K562 (cell line): Measurements from ENCODE around the gene ADD3. TPM values are rescaled to one million over a fixed set of nuclear protein-coding genes. Genes with fewer than 3 reads are reported as not detected.
A peak's percentile ranks its signal among the peaks of the same experiment; 100 is the strongest.

Source experiments
- GTF2E2 ChIP-seq: fragments of 200-800 bp; sonication (Bioruptor generic); IDR thresholded peaks from 2 replicates; pipeline ENCODE4 v1.6.1; 2016; ENCODE audit warnings: missing genetic modification characterization, missing compliant biosample characterization
- MGA ChIP-seq: fragments of 450-650 bp; IDR thresholded peaks from 2 replicates; pipeline ENCODE4 v1.6.1; 2016; ENCODE audit warnings: mild to moderate bottlenecking, moderate library complexity
- REST ChIP-seq, 2 experiments: fragments of 450-650 bp; formaldehyde crosslinking in 1 of 2; IDR thresholded peaks; 2 replicates each; pipeline versions ENCODE4 v1.4.0 to v1.6.1; 2014 to 2020; ENCODE audit warnings: mild to moderate bottlenecking in 2 of 2, borderline replicate concordance in 1 of 2, low read depth in 1 of 2
- SMARCA4 ChIP-seq: fragments of 450-650 bp; IDR thresholded peaks from 2 replicates; pipeline ENCODE4 v1.6.1; 2016
- TOE1 ChIP-seq, 2 experiments: fragments of 450-650 bp in 1 of 2; sonication (generic) in 1 of 2; formaldehyde crosslinking in 1 of 2; IDR thresholded peaks; 2 replicates each; pipeline versions ENCODE4 v1.7.1 to v1.8.0; 2016 to 2022; ENCODE audit warnings: borderline replicate concordance in 2 of 2, mild to moderate bottlenecking in 2 of 2, antibody characterized with exemption in 1 of 2, inconsistent platforms in 1 of 2, low read depth in 1 of 2, missing genetic modification reagents in 1 of 2, moderate library complexity in 1 of 2
- polyA plus RNA-seq, 8 experiments: library from polyadenylated mRNA; depleted of rRNA in 4 of 8; stranded (reverse) in 5 of 8; unstranded in 3 of 8; fragments of >200 nt; fragmentation: Nextera tagmentation in 2 of 8; fragmentation: Illumina TruSeq in 1 of 8; extraction: Ambion mirVana in 2 of 8; extraction: Trizol in 1 of 8; gene quantifications; 2 replicates each; pipeline versions ENCODE4 v1.2.1 to v1.2.3, GENCODE V29; 2011 to 2014; ENCODE audit warnings: inconsistent platforms in 1 of 8, missing spikeins in 1 of 8
- total RNA-seq, 7 experiments: library from RNA; depleted of rRNA in 6 of 7; stranded (reverse); fragments of >200 nt in 6 of 7; fragmentation: Illumina TruSeq in 2 of 7; extraction: Trizol in 2 of 7; gene quantifications; 2 replicates each; pipeline versions ENCODE4 v1.2.1 to v1.2.3, GENCODE V29; 2011 to 2021; ENCODE audit warnings: low replicate concordance in 1 of 7

ADD3 gene
- total and polyA plus RNA-seq, 9 of the 15 experiments (the other 6 are each of a cell fraction or from before 2014, with no cell fraction given): 13.2 to 125 (median 31.7) TPM

GRCh38 chr10:110007161-110007700 lies 553 bp upstream of the ADD3 start (continued):
- peak; percentile 34 for TF ChIP-seq REST (IDR thresholded peaks at IDR 0.05; ENCODE audit: borderline replicate concordance)
- no peak; the same call in 1 of the 2 replicates for TF ChIP-seq REST (CRISPR knock-in tag; IDR thresholded peaks at IDR 0.05; ENCODE audit: low read depth)
- TF ChIP-seq SMARCA4: peak; percentile 13; the same call in 1 of the 2 replicates
- 0 out of 2 replicates have a peak, but pooled peaks have one; percentile 21 for TF ChIP-seq GTF2E2
- peak; percentile 64 for TF ChIP-seq MGA
- TF ChIP-seq TOE1 (IDR thresholded peaks at IDR 0.05; ENCODE audit: borderline replicate concordance): no peak
- TF ChIP-seq TOE1 (CRISPR knock-in tag; IDR thresholded peaks at IDR 0.05; ENCODE audit: borderline replicate concordance, low read depth): no peak
